Measurements from ENCODE around the gene PI4KB.

Gene PI4KB

DNA sequence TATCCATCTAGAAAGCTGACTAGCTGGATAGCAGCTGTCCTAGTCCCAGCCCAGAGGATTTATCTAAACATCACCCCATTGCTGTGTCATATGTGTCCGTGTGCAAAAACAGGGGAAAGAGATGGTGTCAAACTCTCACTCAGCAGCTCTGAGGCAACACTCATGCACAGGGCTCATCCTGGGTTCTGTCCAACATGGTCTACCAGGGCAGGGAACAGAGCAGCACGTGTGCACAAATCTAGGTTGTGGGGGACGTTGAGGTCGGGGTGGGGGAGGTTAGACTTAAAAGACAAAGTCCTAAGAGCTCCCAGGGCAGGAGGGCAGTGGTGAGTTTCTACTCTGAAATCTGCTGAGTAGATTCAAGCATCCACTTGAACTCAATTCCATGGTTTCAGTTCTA, 16.2 kb downstream of the PI4KB start:
- DNase-seq = no peak

DNA sequence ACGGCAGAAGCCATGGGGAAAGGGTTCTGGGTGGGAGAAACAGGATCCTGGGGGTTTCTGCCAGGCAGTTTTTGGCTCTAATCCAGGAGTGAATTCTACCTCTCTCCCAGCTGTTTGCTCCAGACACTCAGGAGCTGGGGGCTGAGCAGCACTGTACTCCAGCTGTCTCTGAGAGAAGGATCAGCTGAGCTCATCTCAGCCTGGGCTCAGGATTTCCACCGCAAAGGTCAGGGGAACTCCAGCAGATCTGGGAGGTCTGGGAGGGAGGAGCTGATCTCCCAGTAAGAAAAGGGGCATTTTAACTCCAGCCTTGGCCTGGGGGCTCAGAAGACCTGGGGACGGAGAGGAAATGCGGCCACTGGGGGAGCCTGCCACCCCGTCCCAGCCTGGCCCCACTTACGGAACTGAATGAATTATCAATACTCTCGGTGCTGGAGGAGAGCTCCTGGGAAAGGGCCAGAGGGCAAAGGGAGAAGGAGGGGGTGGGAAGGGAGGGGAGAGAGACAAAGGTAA, 17.3 kb downstream of the PI4KB start:
- DNase-seq = peak; percentile 95

DNA sequence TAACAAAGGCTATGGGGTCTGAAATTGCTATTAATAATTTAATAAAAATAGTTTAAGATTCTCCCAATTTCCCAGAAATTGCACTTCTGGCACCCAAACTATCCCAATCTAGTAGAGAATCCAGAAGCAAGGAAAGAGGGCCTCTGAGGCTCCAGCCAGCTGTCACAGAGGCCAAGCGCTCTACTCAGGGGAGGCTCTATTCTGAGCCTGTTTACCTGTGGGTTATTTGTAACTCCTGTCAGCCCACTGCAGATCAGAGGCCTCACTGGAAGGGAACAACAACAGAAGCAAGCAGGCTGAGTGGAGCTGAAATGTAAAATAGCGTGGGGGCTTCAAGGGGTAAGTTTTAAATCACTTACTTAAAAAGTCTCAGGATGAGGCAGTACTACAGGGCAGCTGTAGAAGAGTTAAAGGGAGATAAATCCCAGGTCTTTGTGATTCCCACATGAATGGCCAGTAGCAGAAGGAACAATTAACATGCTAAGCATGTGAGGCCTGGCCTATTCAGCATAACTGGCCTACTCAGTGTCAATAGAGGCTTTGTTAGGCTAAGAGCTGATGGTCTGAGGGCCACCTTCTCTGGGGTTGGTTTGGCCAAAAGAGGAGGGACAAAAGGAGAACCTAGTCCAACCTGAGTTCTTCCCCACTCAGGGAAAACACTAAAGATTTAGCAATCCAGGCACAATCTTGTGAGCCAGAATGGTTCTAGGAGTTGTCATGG, 32.3 kb downstream of the PI4KB start:
- DNase-seq = no peak

DNA sequence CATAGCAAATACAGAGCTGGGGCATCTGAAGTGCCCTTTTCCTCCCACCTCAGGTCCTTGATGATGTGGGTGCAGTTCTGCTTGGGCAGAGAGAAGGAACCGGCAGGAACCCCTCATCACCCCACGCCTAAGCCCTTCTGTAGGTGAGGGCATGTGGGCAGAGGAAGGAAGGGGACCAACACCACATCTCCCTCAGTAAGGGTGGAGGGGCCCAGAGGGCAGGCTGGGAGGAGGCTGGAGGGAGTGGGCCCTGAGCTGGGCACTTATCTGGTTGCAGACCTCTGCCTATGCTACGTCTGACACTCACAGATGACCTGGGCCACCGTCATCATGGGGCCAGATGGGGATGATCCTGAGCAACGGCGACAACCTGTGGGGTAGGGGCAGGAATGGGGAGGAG, 34.1 kb downstream of the PI4KB start:
- DNase-seq = no peak

DNA sequence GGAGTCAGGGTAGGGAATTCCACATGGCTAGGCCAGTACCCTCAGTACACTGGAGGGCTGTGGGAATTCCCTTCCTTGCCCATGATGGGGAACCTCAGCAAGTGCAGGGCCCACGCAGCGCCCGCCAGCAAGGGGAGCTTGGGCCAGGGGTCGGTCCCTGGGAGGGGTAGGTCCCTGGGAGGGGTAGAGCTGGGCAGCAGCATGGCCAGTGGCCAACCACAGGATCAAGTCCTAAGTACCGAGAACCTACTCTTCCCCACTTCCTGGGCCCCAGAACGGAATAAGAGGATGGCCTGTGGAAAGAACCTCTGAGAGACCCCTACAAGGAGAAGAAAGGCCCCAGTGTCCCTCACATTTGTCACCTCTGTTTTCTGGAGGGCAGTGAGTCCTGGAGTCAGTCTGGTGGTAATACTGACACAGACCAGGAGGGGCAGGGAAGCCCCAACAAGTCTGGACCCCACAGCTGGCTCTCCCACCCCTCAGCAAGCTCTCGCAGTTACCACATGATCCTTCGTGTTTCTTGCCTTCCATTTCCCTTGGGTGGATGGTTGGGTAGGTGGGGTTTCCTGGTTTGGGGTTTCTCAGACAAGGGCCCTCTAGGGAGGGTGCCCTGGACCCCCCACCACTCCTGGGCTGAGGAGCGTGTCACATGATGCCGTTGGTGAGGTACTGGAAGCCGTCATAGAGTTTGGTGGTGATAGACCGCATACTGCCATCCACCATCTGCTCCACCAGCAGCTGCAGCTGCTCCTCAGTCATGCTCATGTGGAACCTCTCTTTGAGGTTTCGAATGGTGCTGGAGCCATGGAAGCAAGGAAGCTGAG, 34.8 kb downstream of the PI4KB start:
- DNase-seq = peak; percentile 100

DNA sequence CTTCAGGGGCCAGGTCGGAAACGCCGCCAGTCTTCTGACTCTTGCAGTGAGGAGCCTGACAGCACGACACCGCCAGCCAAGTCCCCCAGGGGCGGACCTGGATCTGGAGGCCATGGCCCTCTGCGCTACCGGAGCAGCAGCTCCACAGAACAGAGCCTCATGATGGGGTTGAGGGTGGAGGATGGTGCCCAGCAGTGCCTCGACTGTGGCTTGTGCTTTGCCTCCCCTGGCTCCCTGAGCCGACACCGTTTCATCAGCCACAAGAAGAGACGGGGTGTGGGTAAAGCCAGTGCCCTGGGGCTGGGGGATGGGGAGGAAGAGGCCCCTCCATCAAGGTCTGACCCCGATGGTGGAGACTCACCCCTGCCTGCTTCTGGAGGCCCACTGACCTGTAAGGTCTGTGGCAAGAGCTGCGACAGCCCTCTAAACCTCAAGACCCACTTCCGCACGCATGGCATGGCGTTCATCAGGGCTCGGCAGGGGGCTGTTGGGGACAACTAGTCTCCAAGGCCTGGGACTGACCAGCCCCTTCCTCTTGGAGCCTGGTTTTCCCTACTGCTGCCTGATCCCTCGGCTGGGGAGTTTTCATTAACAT, 36.4 kb downstream of the PI4KB start:
- DNase-seq = no peak

DNA sequence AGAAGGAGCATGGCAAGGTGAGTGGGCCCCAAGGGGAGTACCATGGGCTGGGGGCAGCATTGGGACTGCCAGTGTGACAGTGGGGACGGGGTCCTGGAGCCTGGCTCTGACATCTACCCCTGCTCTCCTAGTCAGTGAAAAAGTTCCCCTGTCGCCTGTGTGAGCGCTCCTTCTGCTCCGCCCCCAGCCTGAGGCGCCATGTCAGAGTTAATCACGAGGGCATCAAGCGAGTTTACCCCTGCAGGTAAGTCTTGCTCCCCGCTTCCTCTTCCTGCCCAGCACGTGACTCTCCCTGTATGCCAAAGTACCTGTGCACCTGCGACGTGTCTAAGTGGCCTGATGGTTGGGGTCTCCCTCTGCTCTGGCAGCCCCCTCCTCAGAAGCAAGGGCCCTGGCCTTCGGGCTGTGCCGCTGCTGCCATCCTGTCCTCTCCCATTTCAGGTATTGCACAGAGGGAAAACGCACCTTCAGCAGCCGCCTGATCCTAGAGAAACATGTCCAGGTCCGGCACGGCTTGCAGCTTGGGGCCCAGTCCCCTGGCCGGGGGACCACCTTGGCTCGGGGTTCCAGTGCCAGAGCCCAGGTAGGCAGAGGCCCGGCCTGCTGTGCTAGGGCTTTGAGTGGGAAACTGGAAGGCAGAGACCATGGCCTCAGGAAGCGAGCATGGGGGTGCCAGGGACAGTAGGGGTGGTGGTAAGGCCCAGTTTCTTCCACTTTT, 37.1 kb downstream of the PI4KB start:
- no peak for DNase-seq

DNA sequence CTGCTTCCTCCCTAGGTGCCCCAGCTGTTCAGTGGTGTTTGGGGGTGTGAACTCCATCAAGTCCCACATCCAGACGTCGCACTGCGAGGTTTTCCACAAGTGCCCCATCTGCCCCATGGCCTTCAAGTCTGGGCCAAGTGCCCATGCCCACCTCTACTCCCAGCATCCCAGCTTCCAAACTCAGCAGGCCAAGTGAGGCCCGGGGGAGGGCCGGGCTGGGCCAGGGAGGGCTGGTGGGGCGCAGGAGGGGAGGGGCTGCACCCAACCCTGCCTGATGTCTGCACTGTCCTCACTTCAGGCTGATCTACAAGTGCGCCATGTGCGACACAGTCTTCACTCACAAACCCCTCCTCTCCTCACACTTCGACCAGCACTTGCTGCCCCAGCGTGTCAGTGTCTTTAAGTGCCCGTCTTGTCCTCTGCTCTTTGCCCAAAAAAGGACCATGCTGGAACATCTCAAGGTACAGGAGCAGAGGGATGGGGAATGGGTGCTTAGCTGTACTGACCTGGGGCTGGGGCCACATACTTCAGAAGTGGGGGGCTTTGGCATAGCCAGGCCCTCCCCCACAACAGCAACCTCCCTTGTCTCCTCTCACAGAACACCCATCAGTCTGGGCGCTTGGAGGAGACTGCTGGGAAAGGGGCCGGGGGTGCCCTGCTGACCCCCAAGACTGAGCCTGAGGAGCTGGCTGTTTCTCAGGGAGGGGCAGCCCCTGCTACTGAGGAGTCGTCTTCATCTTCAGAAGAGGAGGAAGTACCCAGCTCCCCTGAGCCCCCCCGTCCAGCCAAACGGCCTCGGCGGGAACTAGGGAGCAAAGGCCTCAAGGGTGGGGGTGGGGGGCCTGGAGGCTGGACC, 37.9 kb downstream of the PI4KB start:
- no peak for DNase-seq

DNA sequence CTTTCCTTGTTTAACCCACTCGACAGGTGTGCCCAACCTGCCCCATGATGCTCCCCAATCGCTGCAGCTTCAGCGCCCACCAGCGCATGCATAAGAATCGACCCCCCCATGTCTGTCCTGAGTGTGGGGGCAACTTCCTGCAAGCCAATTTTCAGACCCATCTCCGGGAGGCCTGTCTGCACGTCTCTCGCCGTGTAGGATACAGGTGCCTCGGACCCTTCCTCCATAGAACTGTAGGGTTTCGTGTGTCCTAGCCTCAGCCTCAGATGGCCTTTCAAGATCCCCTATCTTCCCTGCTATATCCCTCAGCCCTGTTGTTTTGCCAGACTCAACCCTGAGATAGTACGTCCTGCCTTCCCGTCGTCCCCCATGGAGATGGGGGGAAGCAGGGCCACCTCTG, 38.7 kb downstream of the PI4KB start:
- no peak for DNase-seq

DNA sequence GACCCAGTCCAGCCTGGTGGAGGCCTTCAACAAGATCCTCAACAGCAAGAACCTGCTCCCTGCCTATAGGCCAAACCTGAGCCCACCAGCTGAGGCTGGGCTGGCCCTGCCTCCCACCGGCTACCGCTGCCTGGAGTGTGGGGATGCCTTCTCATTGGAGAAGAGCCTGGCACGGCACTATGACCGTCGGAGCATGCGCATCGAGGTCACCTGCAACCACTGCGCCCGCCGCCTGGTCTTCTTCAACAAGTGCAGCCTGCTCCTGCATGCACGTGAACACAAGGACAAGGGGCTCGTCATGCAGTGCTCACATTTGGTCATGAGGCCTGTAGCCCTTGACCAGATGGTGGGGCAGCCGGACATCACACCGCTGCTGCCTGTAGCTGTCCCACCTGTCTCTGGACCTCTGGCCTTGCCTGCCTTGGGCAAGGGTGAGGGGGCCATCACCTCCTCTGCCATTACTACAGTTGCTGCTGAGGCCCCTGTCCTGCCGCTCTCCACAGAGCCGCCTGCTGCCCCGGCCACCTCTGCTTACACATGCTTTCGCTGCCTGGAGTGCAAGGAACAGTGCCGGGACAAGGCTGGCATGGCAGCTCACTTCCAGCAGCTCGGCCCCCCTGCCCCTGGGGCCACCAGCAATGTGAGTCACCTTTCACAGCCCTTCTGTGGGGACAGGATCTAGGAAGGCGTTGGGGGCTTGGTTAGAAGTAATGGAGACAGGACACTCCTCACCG, 39.3 kb downstream of the PI4KB start:
- DNase-seq = no peak

DNA sequence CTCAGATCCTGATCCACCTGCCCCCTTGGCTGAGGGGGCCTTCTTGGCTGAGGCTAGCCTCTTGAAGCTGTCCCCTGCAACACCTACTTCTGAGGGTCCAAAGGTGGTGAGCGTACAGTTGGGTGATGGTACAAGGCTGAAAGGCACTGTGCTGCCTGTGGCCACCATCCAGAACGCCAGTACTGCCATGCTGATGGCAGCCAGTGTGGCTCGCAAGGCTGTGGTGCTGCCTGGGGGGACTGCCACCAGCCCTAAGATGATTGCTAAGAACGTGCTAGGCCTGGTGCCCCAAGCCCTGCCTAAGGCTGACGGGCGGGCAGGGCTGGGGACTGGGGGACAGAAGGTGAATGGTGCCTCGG, 39.9 kb downstream of the PI4KB start:
- no peak for DNase-seq

DNA sequence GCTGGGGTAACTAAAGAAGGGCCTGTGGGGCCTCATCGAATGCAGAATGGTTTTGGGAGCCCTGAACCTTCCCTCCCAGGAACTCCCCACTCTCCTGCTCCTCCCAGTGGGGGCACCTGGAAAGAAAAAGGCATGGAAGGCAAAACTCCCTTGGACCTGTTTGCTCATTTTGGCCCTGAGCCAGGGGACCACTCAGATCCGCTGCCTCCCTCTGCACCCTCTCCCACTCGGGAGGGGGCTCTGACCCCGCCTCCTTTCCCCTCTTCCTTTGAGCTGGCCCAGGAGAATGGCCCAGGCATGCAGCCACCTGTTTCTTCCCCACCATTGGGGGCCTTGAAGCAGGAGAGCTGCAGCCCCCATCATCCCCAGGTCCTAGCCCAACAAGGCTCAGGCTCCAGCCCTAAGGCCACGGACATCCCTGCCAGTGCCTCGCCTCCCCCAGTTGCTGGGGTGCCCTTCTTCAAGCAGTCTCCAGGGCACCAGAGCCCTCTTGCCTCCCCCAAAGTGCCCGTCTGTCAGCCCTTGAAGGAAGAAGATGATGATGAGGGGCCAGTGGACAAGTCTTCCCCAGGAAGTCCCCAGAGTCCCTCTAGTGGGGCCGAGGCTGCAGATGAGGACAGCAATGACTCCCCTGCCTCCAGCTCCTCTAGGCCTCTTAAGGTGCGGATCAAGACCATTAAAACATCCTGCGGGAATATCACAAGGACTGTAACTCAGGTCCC, 40.4 kb downstream of the PI4KB start:
- DNase-seq = no peak

DNA sequence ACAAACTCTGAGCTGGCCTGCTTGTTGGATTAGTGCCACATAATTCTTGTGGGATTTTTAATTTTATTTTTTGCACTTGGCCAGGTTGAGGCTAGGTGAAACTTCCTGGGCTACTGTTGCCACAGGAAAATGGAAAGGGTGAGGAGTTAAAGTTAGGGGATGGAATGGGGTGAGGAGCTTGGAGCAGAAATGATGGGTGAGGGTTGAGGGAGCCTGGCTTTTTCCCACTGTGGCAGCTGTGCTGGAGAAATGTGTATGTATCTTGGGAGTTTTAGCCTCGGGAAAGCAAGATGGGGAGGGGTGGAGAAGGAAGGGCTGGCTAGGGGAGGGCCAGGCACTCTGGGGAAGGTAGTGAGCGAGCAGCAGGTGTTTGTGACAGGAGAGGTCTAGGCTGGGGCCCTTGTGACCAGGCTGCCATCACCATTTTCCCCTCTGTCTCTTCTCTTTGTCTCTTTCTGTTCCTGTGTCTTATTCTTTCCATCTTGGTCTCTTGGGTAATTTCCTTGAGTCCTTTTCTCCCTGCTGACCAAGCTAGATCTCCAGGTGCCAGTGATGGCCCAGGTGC, 43.1 kb downstream of the PI4KB start:
- DNase-seq = no peak

DNA sequence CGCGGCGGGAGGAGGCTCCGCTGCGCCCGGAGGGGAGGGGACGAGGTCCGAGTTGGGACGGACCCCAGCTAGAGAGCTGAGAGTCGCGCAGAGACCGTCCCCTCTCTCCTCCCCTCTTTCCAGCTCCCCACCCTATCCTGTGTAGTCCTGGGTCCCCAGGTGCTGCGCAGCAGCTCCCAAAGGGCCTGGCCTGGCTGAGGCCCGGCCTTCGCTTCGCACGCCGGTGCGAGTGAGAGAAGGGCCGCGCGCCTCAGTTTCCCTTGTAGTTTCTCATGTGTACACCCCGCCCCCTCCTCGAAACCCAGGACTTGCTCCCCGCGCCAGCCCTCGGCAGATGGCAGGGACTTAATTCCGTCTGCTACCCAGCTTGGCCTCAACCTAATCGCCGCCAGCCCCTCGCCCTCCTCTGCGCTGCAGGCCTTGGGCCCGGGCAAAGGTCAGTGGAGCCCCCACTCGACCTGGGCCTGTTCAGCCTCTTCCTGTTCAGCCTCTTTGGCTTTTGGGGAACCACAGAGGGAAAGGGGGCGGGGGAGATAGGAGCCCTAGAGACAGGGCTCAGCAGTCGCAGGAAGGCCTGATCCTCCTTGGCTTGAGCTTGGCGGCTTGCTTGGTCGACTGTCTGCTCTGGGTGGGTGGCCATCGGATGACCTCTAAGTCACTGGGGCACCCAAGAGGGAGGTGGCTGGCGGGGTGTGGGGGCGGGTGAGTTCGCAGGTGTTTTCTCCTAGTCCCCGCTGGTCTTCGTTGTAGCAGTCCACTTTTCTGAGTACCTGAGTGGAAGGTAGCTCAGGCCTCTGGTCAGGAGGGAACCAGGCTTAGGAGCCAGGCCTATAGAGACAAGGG, 44.1 kb downstream of the PI4KB start:
- DNase-seq = peak; percentile 99

DNA sequence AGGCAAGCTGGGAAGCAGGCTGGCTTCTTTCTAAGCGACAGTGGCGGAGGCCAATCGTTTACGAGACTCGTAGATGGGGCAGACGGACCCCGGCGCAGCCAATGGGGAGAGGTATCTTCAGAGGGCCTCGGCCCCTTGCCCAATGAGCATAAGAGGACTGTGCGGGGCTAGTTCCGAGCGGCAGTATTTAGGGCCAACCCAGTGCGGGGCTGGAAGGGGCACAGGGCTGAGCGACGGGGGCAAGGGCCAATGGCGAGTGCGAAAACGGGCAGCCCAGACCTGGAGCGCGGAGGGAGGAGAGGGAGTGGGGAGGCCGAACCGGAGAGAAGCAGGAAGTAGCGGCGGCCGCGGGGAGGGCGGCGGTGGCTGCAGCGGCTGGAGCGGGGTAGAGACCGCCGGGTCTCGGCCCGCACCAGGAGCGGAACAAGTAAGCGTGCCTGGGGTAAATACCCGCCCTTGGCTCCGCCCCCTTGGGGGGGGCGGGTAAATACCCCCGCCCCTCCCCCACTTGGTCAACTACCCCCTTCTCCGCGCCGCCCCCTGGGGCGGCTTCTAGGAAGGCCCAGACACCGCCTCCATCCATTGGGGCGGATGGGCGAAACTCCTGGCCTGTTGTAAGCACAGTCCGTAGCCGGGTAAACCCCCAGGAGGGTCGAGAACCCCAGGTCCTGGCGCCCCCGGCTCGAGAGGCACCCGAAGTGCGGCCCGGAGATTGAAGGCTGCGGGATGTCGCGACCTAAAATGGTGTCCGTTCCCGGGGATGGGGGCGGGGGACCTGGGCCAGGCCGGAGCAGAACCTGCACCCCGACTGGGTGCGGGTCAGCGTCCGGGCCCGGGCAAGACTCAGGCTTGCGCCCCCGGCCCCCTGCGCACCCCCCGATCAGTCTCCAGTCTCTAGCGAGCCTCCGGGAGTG, 45.0 kb downstream of the PI4KB start, which contains the start of gene ZNF687:
Gene ZNF687 (plus strand): TSS at position 331 of the 914 bp plus-strand sequence. CDS start 3,993 bp downstream, outside the sequence.
- peak; percentile 100 for DNase-seq

DNA sequence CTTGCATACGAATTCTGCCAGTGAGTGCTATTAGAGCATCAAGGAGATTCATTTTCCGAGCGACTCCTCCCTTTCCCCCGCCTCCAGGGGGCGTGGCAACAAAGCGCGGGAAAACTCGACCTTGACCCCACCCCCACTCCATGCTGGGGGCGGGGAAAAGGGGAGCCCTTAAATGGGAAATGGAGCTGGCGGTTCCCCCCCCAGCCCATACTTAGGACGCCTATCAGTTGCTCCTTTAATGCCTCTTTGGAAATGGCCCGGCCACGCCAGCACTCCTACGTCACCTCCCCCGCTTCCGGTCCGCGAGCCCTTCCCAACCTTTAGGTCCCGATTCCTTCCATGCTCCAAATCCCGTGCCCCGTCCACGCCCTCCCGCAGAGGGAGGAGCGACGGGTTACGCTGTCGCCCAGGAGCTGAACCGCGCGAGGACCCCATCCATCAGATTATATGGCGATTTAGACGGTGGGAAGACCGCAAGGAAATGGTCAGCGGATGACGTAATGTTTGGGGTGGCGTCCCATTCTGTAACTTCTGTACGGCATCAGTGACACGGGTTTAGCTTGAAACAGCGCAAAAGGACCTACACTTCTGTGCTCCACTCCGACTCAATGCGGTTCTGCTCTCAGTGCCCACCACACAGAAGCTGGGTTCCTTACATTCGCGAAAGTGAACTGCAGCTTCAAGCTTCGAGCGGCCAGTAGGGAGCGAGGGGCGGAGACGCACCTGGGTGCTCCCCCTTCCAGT, 45.8 kb downstream of the PI4KB start:
- peak; percentile 100 for DNase-seq

DNA sequence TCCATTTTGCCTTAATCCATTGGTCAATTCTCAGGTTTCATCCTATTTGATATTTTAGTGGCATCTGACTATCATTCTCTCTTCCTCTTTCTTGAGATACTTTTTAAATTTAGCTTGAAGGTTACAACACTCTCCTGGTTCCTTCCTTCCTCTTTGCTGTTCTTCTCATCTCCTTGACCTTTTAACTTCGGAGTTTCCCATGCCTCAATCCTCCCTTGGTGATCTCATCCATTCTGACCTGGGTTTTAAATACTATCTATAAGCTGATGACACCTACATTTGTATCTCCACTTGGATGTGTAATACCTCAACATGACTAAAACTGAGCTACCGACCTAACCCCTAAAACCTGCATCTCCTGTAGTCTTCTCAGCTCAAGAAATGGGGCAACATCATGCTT, 50.0 kb downstream of the PI4KB start:
- DNase-seq = no peak

All from DMS 273 treated with DMSO at 0.1 percent for 48 hours (cell line).